ENCODE results near the gene GALNT5. TPM values are rescaled to one million over a fixed set of nuclear protein-coding genes. Genes with fewer than 3 reads are reported as not detected.

The GALNT5 gene
- polyA plus RNA-seq, 1 donor (not counting 4 experiments of a cell fraction or from before 2014, with no cell fraction given), result 8.3 TPM

DNA sequence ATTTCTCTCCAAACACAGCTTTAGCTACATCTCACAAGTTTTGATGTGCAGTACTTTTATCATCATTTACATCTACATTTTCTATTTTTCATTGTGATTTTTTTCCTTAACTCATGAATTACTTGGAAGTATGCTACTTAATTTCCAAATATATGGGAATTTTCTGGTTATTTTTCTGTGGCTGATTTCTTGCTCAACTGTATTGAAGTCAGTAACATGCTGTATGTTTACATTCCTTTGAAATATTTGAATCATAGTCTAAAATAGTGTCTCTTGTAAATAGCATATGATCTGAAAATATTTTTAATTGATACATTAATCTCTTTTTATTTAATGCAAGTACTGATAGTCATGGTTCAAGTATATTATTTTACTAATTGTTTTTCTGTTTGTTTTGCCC is 26.0 kb upstream of the GALNT5 start:
- no peaks in the 10 kb centered on the region for H3K36me3 ChIP-seq (ENCODE audit: control insufficient read depth in 2 of 2, extremely low read depth in 1 of 2, insufficient read depth in 2 of 2, low read length in 2 of 2)
- FAIRE-seq (no peak), DNase-seq (ENCODE audit: low read depth, low spot score) (no peak)
- H2AFZ ChIP-seq (ENCODE audit: control insufficient read depth, low read length), result no peak overlapping the region
- no peak for TF ChIP-seq CTCF (optimal IDR thresholded peaks at IDR 0.05 in 1 of 3, IDR thresholded peaks at IDR 0.05 in 1 of 3, conservative IDR thresholded peaks at IDR 0.05 in 1 of 3; ENCODE audit: extremely low read depth in 1 of 3, insufficient read depth in 2 of 3, low read length in 3 of 3)
- TF ChIP-seq EZH2 (IDR thresholded peaks at IDR 0.05; ENCODE audit: low read length), result no peak
- H3K27me3 ChIP-seq (ENCODE audit: control insufficient read depth, extremely low read depth, insufficient read depth, low read length), result no peaks in the 10 kb centered on the region
- dilution Hi-C loops (cut with MboI; ENCODE audit: extremely low pct_ligation_motif_present, low sequenced_read_pairs), result no loop called here
- H3K27ac ChIP-seq (ENCODE audit: control insufficient read depth, insufficient read depth, low read length), result no peak overlapping the region
- no peak overlapping the region for H3K4me2 ChIP-seq (ENCODE audit: control insufficient read depth, extremely low read depth, insufficient read depth, low read depth, low read length)
- no peak overlapping the region for H3K9ac ChIP-seq (ENCODE audit: control insufficient read depth, extremely low read depth, insufficient read depth, low read length)
- no peaks in the 10 kb centered on the region for H3K79me2 ChIP-seq (ENCODE audit: control insufficient read depth, insufficient read depth, low read length)
- no peak overlapping the region for H3K4me3 ChIP-seq (ENCODE audit: control insufficient read depth in 2 of 3, extremely low read depth in 1 of 3, insufficient read depth in 2 of 3, low read depth in 1 of 3, low read length in 3 of 3)
- peaks cover 11% of the 10 kb centered on the region for H3K4me1 ChIP-seq (ENCODE audit: control insufficient read depth, extremely low read depth, insufficient read depth, low read length)
- no peaks in the 10 kb centered on the region for H3K9me3 ChIP-seq (ENCODE audit: control insufficient read depth, low read depth, low read length)
- no peaks in the 10 kb centered on the region for H4K20me1 ChIP-seq (ENCODE audit: control insufficient read depth, extremely low read depth, insufficient read depth, low read length)
- H3K9me1 ChIP-seq (ENCODE audit: control insufficient read depth, extremely low read depth, insufficient read depth, low read length), result no peaks in the 10 kb centered on the region

DNA sequence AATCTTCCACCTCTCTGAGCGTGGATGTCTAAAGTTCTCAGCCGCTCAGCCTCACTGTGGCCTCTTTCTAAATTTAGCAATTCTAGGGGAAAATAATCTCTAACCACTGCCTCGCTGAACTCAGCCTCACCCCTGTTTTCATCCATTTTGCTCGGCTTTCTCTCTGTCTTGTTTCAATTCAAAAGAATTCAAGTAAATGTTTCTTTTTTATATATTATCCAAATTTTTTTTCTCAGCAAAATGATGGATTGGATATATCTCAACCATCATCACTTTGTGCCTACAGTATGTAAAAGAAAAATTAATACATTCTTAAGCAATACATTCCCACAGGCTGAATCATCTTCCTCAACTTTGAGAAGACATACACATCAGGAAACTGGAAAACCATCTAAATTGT is 24.0 kb upstream of the GALNT5 start:
- Histone ChIP-seq H4K20me1 (ENCODE audit: control insufficient read depth, extremely low read depth, insufficient read depth, low read length) (no peaks in the 10 kb centered on the region), H2AFZ (ENCODE audit: control insufficient read depth, low read length) (no peak overlapping the region), H3K9ac (ENCODE audit: control insufficient read depth, extremely low read depth, insufficient read depth, low read length) (no peak overlapping the region), H3K79me2 (ENCODE audit: control insufficient read depth, insufficient read depth, low read length) (no peaks in the 10 kb centered on the region), H3K4me2 (ENCODE audit: control insufficient read depth, extremely low read depth, insufficient read depth, low read depth, low read length) (no peak overlapping the region), H3K9me3 (ENCODE audit: control insufficient read depth, low read depth, low read length) (no peaks in the 10 kb centered on the region), H3K36me3 (ENCODE audit: control insufficient read depth in 2 of 2, extremely low read depth in 1 of 2, insufficient read depth in 2 of 2, low read length in 2 of 2) (no peaks in the 10 kb centered on the region), H3K27me3 (ENCODE audit: control insufficient read depth, extremely low read depth, insufficient read depth, low read length) (no peaks in the 10 kb centered on the region), H3K4me1 (ENCODE audit: control insufficient read depth, extremely low read depth, insufficient read depth, low read length) (peaks cover 18% of the 10 kb centered on the region), H3K27ac (ENCODE audit: control insufficient read depth, insufficient read depth, low read length) (no peak overlapping the region), H3K9me1 (ENCODE audit: control insufficient read depth, extremely low read depth, insufficient read depth, low read length) (no peaks in the 10 kb centered on the region), H3K4me3 (ENCODE audit: control insufficient read depth in 2 of 3, extremely low read depth in 1 of 3, insufficient read depth in 2 of 3, low read depth in 1 of 3, low read length in 3 of 3) (no peak overlapping the region)
- DNase-seq (ENCODE audit: low read depth, low spot score), result no peak
- no peak for TF ChIP-seq CTCF (optimal IDR thresholded peaks at IDR 0.05 in 1 of 3, IDR thresholded peaks at IDR 0.05 in 1 of 3, conservative IDR thresholded peaks at IDR 0.05 in 1 of 3; ENCODE audit: extremely low read depth in 1 of 3, insufficient read depth in 2 of 3, low read length in 3 of 3)
- TF ChIP-seq EZH2 (IDR thresholded peaks at IDR 0.05; ENCODE audit: low read length), result no peak
- dilution Hi-C loops (cut with MboI; ENCODE audit: extremely low pct_ligation_motif_present, low sequenced_read_pairs), result no loop called here
- FAIRE-seq, result no peak
